CD4-positive, alpha-beta T cell treated with Interleukin-6 for 4 hours (primary cell): Measurements from ENCODE around the gene JPT2.

Source experiments
- DNase-seq: peaks from one replicate; pipeline ENCODE4 v3.0.0-alpha.2; 2020; ENCODE audit warnings: mixed read lengths

Gene JPT2, protein sequence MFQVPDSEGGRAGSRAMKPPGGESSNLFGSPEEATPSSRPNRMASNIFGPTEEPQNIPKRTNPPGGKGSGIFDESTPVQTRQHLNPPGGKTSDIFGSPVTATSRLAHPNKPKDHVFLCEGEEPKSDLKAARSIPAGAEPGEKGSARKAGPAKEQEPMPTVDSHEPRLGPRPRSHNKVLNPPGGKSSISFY

DNA sequence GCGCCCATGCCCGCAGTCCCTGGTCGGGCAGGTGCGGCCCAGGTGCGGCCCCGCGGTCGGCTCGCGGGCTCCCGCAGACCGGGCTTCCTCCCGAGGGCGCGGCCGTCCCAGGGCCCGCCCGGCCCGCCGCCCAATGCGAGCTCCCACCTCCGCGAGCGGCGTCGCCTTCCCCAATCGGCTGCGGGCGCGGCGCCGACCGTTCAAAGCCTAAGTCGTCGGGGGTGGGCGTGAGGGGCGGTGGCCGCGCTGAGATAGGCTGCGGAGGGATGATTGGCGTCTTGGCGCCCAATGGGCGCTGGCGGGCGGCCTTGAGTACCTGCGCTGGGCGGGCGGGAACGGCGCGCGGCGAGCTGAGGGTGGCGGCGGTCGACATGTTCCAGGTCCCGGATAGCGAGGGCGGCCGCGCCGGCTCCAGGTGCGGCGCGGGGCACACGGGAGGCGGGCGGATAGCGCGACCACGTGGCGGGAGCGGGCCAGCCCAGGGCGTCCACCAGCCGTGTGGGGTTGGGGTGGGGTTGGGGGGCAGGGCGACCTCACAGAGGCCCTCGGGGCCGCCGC is at the start of gene JPT2:
JPT2 (plus strand) TSS at position 338 of the 558 bp plus-strand sequence; CDS start at position 372, 34 bp downstream.
- peak; percentile 97 for DNase-seq

DNA sequence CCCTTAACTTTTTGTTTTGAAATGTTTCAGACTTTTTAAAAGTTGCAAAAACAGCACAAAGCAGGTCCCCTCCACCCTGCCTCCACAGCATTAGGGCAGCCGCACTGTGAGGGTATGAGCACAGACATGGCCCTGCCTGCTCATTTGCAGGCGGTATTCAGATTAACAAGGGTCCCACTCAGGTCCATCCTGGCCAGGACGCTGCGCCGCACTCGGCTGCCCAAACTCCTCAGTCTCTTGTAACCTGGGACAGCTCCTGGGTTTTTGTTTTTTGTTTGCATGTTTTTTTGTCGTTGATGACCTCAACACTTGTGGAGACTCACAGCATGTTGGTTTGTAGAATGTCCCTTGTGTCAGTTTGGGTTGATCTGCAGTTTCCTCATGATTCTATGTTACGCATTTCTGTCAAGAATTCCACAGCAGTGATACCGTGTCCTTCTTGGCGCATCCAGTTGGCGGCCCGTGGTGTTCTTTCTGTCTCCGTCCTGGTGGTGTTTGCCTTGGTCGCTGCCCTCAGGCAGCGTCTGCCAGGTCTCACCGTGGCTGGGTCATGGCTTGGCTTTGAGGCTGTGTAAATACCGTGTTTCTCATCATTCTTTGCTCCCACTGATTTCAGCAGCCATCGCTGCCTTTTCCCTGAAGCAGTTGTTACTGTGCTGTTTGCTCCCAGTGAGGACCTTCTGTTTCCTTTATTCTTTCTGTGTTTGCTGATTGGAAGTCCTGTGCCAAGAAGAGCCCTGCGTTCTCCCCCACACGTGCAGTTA is 47.4 kb upstream of the JPT2 start:
- DNase-seq: no peak

DNA sequence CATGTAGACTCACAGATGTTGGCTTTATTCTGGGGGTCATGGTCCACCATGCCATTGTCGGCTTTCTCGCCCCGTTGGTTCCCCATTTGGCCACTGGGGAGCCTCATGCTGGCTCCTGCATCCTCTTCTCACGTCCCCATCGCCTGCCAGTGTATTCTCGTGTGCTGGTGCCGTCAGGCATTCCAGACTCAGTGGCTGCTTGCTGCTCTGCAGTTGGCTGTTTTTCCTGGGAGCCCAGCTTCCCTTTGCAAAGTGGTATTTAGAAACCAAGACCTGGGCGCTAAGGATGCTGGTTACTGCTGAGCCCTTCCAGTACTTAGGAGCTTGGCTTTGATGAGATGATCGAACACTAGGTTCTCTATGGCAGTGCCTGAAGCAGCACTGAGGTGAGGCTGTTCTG is 46.8 kb upstream of the JPT2 start:
- no peak for DNase-seq

DNA sequence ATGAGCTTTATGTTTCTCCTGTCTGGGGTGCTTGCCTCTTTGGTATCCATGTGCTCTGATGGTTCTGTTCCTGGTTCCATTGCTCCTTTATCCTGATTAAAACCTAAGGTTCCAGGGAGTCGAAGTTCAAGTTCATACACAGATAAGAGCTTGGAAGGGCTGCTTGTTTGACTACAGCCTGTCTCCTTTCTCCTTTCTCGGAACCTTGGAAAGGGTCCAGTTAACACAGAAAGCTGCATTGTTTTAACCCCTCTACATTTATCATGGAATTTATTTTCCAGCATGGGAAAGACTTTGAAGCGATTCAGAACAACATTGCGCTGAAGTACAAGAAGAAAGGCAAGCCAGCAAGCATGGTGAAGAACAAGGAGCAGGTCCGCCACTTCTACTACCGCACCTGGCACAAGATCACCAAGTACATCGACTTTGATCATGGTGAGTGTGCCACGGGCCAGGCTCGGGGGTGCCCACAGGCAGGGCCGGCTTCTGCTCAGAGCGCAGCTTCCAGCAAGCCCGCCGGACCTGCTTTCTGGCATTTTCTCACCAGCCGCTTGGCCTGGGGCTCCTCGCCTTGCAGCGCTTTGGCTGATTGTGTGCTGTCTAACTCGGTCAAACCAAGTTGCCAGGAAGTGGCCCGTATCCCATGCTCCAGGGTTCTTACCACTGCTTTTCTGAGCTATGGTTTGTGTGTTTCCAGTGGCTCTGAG is 46.0 kb upstream of the JPT2 start:
- DNase-seq: no peak

DNA sequence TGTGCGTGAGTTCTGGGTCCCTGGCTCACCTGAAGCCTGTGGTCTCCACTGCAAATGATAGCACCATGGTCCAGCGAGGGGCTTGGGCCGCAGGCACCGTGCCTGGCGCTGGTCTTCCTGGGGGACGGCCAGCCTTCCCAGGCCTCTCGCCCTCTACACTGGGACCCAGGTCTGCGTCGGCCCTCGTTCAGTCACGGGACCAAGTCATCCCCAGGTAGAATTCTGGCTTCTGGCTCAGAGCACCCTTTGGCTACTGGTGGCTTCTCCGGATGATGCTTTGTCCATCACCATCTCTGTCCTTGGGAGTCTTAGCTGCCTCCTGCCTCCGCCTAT is 45.5 kb upstream of the JPT2 start:
- DNase-seq: no peak

DNA sequence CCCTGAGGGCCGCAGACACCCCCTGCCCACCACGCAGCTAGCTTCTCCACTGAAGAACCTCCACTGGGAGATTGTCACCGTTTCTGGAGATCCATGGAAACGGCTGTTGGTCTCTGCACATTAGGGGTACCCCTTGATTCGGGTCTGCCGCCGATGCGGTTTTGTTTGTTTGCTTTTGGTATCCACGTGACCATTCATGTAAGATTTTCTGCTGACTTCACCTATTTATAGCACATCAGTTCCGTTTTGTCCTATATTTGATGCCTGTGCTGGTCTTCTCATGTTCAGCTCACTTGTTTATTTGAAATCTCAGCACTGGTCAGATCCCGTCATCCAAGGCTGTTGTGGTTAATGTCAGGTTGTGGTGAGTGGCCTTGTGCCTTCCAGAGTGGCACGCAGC is 44.8 kb upstream of the JPT2 start:
- no peak for DNase-seq

DNA sequence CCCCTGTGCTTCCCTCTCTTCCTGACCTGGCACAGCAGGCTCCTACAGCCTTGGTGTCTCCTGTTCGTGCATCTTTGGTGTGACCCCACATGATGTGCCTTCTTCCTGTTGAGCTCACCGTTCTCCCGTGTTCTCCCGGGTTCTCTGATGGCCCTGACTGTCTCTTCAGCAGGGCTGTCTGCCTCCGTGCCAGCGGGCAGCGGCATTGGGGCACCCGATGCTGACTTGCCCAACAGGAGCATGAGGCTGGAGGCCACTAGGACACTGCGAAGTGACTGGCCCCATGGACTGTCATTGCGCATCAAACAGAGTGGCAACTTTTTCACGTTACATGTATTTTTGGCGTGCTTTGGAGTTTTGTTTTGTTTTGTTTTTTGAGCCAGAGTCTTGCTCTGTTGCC is 43.5 kb upstream of the JPT2 start:
- no peak for DNase-seq

DNA sequence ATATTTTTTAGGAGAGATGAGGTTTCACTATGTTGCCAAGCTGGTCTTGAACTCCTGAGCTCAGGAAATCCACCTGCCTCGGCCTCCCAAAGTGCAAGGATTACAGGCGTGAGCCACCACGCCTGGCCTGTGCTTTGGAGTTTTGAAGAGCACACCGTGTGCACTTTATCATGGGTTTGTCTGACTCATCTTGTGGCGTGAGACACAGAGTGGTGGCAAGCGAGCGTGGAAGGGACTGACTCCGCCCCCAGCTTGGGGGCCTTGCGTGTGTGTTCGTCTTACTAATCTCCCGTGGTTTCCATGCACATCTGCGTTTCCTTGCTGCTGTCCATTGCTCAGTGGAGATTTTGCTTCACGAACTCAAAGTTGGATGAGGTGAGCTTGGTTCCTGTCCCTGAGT is 43.0 kb upstream of the JPT2 start:
- no peak for DNase-seq

DNA sequence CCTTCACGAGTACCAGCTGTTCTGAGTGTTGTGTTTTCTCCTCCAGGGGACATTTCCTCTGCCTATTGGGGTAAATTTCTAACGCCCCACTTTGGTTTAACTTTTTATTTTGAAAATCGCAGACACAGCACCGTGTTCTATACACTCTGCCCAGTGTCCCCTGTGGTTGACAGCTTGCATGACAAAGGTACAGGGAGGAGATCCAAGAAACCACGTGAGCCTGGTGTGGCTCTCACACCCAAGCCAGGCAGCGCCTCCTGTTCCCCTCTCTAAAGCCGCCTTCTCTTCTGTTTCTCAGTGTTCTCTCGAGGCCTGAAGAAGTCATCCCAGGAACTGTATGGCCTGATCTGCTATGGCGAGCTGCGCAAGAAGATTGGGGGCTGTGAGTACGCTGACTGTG is 40.6 kb upstream of the JPT2 start:
- DNase-seq: no peak

DNA sequence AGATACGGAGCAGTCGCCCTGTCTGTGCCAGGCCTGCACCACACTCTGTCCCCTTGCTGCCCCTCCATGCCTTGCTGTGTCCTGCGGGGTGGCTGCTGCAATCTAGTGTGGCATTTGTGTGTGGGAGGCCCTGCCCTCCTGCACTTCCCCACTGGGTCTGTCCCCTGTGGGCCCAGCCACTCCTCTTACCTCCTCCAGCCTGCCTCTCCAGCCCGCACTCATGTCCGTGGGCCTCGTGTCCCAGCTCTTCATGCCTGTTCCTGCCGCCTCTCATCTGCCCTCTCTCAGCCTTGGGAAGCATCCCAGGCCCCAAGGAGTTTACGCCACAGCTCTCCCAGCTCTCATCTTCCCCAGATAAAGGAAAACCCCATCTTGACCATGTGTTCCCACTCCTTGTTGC is 39.3 kb upstream of the JPT2 start:
- no peak for DNase-seq

DNA sequence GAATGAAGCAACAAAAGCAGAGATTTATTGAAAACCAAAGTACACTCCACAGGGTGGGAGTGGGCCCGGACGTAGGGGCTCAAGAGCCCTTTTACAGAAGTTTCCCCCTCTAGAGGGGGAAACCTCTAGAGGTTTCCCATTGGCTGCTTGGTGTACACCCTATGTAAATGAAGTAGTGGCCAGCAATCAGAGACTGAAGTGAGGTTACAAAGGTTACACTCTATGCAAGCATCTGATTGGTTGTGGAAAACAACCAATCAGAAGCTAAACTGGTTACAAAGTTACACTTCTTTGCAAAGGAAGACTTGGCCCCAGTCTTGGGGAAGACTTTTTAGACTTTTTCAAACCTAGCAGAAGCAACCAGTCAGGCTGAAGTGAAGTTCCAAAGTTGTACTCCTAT is 38.8 kb upstream of the JPT2 start:
- DNase-seq: no peak

DNA sequence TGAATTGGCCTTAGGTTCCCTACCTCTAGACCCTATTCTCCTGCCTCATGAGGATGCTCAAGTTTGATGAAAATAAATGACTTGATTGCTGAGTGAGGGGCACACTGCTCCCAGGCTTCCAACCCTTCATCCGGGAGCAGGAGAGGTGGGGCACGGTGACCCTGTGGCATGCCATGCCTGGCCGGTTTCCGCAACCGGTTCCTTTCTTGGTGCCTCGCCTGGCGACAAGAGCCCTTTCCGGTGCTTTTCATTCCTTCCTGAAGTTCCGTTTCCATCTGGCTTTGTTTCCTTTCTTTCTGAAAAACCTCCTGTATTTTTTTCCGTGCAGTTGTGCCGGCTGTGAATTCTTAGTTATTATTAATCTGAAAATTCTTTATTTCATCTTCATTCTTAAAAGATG is 38.2 kb upstream of the JPT2 start:
- DNase-seq: no peak

DNA sequence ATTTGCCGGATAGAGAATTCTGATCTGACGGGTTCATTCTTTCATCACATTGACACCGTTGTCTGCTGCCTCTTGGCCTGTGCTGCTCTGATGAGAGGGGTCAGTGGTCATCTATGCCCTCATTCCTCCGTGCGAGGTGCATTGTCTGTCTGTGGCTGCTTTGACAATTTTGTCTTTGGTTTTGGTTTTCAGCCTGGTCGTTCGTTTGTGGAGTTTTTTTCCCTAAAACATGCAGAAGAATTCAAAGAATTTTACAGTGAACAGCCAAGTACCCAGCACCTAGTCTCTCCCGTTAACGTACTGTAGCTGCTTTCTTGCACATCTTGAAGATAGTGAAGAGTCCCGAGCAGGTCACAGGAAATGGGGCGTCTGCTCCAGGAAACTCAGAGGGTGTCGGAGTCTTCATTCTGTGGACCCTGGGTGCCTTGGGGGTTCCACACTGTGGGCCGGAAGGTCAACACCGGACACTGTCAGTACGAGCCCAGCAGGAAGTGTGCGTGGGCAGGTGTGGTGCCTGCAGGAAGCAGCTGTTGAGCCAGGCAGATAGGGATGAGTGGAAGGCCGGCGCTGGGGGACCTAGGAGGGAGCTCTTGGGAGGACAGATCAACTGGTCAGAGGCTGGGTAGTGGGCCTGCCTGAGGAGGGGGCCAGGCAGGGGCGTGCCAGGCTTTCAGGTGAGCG is 37.7 kb upstream of the JPT2 start:
- no peak for DNase-seq

DNA sequence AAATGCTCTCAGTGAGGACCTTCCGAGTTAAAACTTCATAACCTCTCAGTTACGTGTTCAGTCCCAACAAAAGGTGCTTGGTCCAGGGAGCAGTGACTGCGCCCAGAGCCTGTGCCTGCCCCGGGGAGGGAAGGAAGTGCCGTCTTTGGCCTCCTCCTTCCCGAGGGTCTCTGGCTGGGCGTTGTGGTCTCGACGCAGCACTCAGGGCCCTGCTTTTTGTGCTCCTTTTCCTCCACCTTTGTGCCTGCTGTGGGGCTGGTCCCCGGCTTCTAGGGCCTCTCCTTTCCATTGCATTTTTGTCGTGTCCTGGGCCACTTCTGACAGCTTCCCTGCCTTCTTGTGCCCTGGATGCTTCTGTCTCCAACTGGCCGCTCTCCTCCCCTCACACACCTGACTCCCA is 36.8 kb upstream of the JPT2 start:
- DNase-seq: no peak

DNA sequence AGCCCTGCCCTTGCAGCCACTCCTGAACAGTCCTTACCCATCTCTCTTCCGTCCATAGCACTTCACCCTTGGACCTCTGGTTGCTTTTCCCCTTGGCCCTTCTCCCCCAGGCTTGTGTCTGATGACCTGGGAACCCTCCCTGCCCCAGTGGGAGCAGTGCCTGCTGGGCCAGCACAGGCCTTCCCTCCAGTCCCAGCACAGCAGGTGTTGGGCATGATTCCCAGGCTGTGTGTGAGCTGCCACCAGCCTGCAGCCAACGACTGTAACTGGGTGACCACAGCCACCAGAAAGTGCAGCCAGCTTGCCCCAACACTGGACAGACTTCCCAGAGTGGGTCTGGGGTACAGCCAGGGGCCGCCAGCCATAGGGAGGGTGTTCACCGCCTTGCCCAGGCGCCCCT is 35.9 kb upstream of the JPT2 start:
- no peak for DNase-seq

DNA sequence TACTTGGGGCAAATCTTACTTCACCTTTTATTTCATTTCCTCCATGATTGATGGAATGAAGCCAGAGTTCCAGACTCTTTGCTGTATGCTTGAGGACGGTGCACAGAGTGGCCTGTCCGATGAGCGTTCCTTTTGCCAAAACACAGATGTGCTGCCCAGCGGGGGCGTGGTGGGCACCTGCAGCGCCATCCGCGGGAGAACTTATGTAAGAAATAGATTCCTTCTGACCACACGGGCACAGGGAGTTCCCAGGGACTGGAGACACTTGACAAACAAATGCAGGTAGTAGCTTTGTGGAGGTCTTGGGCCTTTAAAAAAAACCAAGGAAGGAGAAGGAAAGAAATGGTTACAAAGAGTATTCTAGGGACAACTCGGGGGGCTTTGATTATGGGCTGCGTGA is 35.3 kb upstream of the JPT2 start:
- no peak for DNase-seq

DNA sequence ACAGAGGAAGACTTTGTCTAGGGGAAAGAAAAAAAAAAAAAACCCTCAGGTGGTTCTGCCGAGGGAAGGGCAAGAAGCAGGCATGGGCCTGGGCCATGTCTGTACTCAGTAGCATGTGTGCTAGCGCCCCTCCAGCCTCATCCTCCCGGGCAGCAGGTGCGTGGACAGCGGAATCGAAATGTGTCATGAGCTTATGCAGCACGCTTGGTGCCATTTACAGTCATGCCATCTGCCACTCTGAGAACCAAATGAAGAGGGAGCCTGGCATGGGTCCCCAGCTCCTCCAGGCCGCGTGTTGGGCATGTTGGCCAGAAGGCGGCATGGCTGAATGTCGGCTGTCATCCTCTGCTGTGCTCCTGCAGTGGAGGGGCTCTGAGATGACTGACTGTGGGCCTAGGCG is 34.6 kb upstream of the JPT2 start:
- DNase-seq: no peak

DNA sequence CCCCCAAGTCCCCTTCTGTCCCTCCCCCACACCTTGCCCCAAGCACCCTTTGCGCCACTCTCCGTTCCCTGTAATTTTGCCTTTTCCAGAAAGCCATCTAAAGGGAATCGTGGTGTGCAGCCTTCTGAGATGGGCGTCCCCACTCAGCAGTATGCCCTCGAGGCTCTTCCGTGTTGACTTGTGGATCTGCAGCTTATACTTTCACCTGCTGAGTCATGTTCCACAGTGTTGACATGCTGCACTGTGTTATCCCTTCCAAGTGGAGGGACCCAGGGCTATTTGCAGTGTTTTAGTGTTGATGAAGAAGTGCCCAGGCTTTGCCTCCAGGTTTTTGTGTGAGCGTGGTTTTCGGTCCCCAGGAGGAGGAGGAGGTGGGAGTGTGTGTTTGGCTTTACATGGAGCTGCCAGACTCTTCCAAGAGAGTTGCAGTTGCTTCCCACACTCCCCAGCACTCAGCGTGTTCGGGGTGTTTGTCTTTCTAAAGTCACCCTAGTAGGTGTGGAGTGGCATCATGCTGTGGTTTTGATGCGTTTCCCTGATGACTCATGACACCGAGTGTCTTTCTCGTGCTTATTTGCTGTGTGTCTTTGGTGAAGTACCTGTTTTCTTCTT is 32.1 kb upstream of the JPT2 start:
- peak; percentile 54 for DNase-seq

DNA sequence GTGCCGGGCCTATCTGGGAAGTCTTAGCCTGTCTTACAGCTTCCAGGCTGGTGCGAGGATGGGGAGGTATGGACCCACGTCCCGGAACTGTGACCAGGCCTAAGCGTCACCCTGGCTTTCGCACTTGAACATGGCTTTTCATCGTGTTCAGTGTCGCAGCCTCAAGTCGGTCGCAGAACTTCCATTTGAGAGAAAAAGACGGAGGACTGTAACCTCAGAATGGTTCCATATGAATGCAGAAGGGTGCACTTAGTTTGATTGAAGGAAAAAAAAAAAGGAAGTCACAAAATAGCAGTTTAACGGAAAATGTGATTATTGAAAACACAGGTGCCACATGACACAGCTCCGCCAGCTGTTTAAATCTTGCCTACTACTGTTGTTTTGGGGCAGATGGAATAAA is 30.2 kb upstream of the JPT2 start:
- no peak for DNase-seq

DNA sequence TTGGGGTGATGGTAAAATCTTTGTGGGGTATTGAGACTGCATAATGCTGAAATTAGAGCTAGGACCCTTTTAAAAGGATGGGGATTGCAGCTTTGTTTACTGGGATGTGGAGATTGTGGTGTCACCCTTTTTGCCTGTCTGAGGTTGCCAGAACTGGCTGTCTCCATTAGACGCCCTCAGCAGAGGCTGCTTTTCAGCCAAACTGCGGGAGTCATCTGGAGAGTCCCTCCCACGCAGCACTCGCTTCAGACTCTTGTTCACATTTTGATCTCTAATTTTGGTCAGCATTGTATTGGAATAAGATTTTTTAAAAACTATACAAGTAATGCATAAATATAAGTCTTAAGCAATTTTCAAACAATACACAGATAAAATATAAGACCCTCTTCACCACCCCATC is 27.9 kb upstream of the JPT2 start:
- DNase-seq: no peak

DNA sequence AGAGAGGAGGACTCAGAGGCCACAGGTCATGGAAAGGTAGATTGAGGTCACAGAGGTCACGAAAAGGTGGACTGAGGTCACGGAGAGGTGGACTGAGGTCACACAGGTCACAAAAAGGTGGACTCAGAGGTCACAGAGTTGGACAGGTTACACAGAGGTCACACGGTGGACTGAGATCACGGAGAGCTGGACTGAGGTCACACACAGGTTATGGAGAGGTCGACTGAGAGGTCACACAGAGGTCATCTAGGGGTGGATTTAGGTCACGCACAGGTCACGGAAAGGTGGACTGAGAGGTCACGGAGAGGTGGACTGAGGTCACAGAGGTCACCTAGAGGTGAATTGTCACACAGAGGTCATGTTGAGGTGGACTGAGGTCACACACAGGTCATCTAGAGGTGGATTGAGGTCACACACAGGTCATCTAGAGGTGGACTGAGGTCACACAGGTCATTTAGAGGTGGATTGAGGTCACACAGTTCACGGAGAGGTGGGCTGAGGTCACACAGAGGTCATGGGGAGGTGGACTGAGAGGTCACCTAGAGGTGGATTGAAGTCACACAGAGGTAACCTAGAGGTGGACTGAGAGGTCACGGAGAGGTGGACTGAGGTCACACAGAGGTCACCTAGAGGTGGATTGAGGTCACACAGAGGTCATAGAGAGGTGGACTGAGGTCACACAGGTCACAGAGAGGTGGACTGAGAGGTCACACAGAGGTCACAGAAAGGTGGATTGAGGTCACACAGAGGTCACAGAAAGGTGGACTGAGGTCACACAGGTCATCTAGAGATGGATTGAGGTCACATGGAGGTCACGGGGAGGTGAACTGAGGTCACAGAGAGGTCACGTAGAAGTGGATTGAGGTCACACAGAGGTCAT is 26.7 kb upstream of the JPT2 start:
- no peak for DNase-seq

DNA sequence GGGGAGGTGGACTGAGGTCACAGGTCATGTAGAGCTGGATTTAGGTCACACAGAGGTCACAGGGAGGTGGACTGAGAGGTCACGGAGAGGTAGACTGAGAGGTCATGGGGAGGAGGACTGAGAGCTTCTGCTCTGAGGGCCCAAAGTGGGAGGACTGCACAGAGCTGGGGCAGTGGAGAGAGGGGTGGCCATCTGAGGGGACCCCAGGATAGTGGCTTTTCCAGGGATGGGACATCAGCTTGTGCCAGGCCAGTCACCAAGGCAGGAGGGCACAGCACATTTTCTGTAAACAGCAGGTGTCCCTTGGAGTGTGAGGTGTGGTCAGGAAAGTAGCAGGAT is 26.1 kb upstream of the JPT2 start:
- no peak for DNase-seq
